GM13976 (cell line): ENCODE results near the gene SLC37A3.

Experiments used
- DNase-seq: peaks from one replicate; pipeline ENCODE4 v3.0.0; 2012; ENCODE audit warnings: low spot score
- in situ Hi-C: fragments of 300-500 bp; cut with MboI; formaldehyde crosslinking; loops from one replicate; pipeline ENCODE4 v1.12.0; 2022; ENCODE audit warnings: low sequenced_read_pairs, mixed read lengths, inconsistent platforms; ENCODE audit not compliant: unreplicated experiment
- TF ChIP-seq, protein P1 (sequence below): IDR thresholded peaks from 2 replicates; pipeline ENCODE4 v1.5.1; 2012; ENCODE audit warnings: borderline replicate concordance, mild to moderate bottlenecking; ENCODE audit not compliant: insufficient read depth; ENCODE audit errors: extremely low read depth, missing control alignments, control extremely low read depth

SLC37A3 gene

DNA sequence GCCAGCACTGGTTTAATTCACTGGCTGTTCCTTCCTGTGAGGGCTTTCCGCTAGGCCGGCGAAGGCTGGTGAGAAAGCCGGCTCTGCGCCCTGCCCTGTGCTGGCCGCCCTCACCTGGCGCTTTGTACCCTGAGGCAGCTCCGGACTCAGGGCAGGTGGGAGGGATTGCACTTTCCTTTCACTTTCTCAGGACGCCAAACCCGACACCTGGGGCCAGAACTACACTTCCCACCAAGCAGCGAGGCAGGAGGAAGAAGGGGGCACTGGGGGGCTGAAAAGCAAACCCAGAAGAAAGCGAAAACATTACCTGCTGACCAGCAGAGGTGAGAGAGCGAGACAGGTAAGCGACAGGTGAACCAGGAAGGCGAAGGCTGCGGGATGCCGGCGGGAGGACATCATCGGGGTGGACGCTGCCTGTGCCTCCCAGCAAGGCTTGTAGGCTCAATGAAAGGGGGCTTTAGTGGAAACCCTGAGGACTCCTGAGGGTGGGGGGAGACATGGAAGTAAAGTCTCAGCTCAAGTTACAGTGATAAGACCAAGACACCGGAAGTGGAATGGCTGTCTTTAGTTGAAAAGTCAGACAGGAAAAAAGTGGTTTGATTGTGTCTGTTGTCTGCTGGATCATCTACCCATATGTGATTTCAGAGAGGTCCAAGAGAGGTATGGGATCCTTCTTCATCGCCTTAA is 5.7 kb upstream of the SLC37A3 start, which contains the start of gene RAB19:
RAB19 (plus strand) TSS at position 181 of the 687 bp plus-strand sequence. CDS start 3,589 bp downstream, outside the sequence.
- peak; percentile 56 for DNase-seq
- TF ChIP-seq, protein P1, sequence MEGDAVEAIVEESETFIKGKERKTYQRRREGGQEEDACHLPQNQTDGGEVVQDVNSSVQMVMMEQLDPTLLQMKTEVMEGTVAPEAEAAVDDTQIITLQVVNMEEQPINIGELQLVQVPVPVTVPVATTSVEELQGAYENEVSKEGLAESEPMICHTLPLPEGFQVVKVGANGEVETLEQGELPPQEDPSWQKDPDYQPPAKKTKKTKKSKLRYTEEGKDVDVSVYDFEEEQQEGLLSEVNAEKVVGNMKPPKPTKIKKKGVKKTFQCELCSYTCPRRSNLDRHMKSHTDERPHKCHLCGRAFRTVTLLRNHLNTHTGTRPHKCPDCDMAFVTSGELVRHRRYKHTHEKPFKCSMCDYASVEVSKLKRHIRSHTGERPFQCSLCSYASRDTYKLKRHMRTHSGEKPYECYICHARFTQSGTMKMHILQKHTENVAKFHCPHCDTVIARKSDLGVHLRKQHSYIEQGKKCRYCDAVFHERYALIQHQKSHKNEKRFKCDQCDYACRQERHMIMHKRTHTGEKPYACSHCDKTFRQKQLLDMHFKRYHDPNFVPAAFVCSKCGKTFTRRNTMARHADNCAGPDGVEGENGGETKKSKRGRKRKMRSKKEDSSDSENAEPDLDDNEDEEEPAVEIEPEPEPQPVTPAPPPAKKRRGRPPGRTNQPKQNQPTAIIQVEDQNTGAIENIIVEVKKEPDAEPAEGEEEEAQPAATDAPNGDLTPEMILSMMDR = no peak
- in situ Hi-C loops = no loop called here

DNA sequence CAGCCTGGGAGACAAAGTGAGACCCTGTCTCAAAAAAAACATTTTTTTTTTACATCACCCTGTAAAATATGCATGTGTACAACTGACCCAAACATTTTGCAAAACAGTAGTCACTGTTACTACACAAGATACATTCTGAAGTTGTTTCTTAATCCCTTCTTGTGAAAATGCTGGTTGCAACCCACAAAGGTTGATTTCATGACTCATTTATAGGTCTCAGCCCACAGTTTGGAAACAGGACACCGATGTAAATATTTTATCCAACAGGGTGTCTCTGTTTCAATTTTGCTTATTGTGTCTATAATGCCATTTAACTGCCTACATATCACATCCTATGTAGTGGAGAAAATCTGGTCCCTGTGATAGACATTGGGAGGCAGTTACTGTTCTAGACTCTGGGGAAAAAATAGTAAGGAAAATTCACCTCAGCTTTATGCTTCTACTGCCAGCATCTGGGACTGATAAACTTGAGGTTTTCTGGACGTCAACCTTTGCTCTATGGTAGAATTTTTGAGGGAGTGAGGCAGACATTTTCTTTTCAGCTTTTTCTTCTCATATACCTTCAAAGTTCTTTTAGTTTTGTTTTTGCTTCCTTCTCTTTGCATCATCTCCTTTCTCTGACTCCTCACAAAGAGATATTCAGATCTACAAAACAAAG is 4.0 kb upstream of the SLC37A3 start:
- in situ Hi-C loops = no loop called here

DNA sequence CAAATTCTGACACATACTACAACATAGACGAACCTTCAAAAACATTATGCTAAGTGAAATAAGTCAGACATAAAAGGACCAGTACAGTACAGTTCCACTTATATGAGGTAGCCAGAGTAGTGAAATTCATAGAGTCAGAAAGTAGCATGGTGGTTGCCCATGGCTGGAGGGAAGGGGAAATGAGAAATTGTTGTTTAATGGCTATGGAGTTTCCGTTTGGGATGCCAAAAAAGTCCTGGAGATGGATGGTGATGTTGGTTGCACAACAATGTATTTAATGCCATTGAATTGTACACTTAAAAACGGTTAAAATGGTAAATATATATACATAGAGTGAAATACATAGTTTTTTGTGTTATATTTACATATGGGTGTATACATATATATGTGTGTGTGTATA is 2.1 kb upstream of the SLC37A3 start:
- TF ChIP-seq, protein P1 = no peak
- in situ Hi-C loops = no loop called here
- DNase-seq = no peak

More for the DNA sequence above, 4.0 kb upstream of the SLC37A3 start:
- no peak for DNase-seq
- TF ChIP-seq, protein P1 = no peak

DNA sequence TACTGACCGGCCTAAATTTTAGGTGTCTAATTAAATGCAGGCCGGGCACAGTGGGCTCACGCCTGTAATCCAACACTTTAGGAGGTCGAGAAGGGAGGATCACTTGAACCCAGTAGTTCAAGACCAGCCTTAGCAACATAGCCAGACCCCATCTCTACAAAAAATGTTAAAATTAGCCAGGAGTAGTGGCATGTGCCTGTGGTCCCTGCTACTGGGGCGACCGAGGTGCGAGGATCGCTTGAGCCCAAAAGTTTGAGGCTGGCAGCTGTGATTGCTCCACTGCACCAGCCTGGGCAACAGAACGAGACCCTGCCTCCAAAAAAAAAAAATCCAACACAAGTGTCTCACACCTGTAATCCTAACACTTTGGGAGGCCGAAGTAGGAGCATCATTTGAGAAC is 491 bp upstream of the SLC37A3 start:
- DNase-seq = no peak
- in situ Hi-C loops = no loop called here
- TF ChIP-seq, protein P1 = no peak

DNA sequence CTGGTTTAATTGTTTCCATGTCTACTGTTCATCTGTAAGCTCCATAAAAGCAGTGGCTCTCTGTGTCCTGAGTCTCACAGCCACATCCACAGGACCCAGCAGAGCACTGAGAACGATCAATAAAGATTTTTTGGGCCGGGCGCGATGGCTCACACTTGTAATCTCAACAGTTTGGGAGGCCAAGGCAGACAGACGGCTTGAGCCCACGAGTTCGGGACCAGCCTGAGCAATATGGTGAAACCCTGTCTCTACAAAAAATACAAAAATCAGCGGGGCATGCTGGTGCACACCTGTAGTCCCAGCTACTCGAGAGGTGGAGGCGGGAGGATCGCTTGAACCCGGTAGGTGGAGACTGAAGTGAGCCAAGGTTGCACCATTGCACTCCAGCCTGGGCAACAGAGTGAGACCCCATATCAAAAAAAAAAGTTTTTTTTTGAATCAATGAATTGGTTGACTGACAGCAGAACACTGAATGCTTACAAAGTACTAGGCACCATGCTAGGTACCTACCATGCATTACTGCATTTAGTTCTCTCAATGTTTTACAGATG is 4.5 kb downstream of the SLC37A3 start:
- TF ChIP-seq, protein P1 = no peak
- DNase-seq = no peak
- in situ Hi-C loops = no loop called here

DNA sequence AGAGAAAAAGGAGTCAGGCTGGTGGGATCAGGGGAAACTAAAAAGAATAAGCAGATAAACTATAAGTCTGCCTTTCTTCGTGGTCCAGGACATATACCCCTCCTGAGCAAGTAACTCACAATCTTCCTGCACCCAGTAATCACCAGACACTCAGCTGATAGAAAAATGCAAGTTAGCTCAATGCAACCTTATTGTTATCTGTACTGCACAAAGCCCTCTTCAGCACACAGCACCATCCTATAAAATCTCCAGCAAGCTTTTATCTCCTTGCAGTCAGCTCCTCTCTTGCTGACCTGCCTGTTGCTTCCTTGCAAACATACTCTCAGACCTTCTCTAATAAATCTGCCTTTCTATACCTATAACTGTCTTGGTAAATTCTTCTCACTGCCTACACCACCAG is 6.7 kb downstream of the SLC37A3 start:
- TF ChIP-seq, protein P1 = no peak
- in situ Hi-C loops = no loop called here
- DNase-seq = no peak
